Psoas muscle (tissue), 8 donors: ENCODE results near the gene ERN1. TPM values are rescaled to one million over a fixed set of nuclear protein-coding genes. Genes with fewer than 3 reads are reported as not detected.
A peak's percentile ranks its signal among the peaks of the same experiment; 100 is the strongest.

Source experiments
- ATAC-seq, 4 donors: fragments of 200-7000 bp; cut with Tn5 transposase; one replicate each; pipeline ENCODE4 v1.9.1; 2020; ENCODE audit warnings: moderate library complexity in 3 of 4, mild to moderate bottlenecking in 2 of 4
- DNase-seq, 2 donors: peaks; one replicate each; pipeline ENCODE4 v3.0.0-alpha.2; 2020
- H3K27ac ChIP-seq: fragments of 200-600 bp; one replicate; pipeline ENCODE4 v1.8.0; 2022
- H3K27me3 ChIP-seq, 3 donors: fragments of 200-600 bp in 1 of 3; one replicate each; pipeline versions ENCODE4 v1.6.1 to v1.8.0; 2013 to 2022; ENCODE audit warnings: low read length in 2 of 3, mild to moderate bottlenecking in 2 of 3, moderate library complexity in 1 of 3; ENCODE audit not compliant: insufficient read depth in 3 of 3
- H3K36me3 ChIP-seq, 2 donors: fragments of 200-600 bp in 1 of 2; one replicate each; pipeline versions ENCODE4 v1.6.1 to v1.8.0; 2013 to 2022; ENCODE audit warnings: low read depth in 1 of 2, mild to moderate bottlenecking in 1 of 2, moderate library complexity in 1 of 2; ENCODE audit not compliant: insufficient read depth in 1 of 2
- H3K4me1 ChIP-seq: fragments of 200-600 bp; one replicate; pipeline ENCODE4 v1.8.0; 2022
- H3K4me3 ChIP-seq: fragments of 200-600 bp; one replicate; pipeline ENCODE4 v1.8.0; 2022; ENCODE audit warnings: mild to moderate bottlenecking
- H3K9me3 ChIP-seq: fragments of 200-600 bp; one replicate; pipeline ENCODE4 v1.8.0; 2022
- WGBS, 3 donors: extraction: QIAGEN DNeasy Blood & Tissue Kit; methylation state at CpG; one replicate each; pipeline versions ENCODE4 v1.1.6 to v1.1.7; 2013; 5-methylcytosine and 5-hydroxymethylcytosine counted together
- intact Hi-C, 2 donors: fragments of 100-400 bp; cut with DNase I; formaldehyde crosslinking; loops; one replicate each; pipeline versions ENCODE4 v1.11.0 to v1.14.2; 2022
- polyA plus RNA-seq, 3 donors: library from polyadenylated mRNA; stranded (reverse); fragments of 200-250 nt; gene quantifications; one replicate each; pipeline ENCODE4 v1.2.3, GENCODE V29; 2013
- total RNA-seq, 4 donors: library from RNA; stranded (reverse); fragmentation: NEBNext Ultra II Directional in 2 of 4; extraction: Animal tissue kit (Norgen Biotek cat#: 25700) in 2 of 4; gene quantifications; one replicate each; pipeline versions ENCODE4 v1.2.1 to v1.2.4, GENCODE V29; 2021 to 2023
- TF ChIP-seq, protein P1 (sequence below): fragments of 200-600 bp; IDR thresholded peaks from one replicate; pipeline ENCODE4 v1.8.0; 2022; ENCODE audit warnings: antibody characterized with exemption
- donor health status: healthy with polysubstance abuse.
- donor health status: DM: no; HTN: no; CAD: no; lungs with moderate emphysema.
- donor health status: Bipolar disorder and iron deficiency.
- donor health status: healthy.
- donor health status: DM: yes; HTN: yes; CAD: no.
- donor health status: DM: no; HTN: no; CAD: no.
- donor health status: DM: no; HTN: no; CAD: no.
- donor health status: DM: yes; HTN: yes; CAD: no.

ERN1 gene
- total and polyA plus RNA-seq, 7 donors = 2.8 to 16.6 (median 10.6) TPM

DNA sequence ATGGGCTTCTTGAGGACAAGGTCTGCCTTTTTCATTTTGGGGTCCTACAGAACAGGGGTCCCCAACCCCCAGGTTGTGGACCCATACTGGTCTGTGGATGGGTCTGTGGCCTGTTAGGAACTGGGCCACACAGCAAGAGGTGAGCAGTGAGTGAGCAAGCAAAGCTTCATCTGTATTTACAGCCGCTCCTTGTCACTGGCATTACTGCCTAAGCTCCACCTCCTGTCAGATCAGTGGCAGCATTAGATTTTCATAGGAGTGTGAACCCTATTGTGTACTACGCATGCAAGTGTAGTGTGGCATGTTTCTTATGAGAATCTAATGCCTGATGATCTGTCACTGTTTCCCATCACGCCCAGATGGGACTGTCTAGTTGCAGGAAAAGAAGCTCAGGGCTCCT is 33.9 kb downstream of the ERN1 start:
- 97 to 100% (median 99%) methylated on average over 3 of the region's 3 CpGs for WGBS, 3 donors

DNA sequence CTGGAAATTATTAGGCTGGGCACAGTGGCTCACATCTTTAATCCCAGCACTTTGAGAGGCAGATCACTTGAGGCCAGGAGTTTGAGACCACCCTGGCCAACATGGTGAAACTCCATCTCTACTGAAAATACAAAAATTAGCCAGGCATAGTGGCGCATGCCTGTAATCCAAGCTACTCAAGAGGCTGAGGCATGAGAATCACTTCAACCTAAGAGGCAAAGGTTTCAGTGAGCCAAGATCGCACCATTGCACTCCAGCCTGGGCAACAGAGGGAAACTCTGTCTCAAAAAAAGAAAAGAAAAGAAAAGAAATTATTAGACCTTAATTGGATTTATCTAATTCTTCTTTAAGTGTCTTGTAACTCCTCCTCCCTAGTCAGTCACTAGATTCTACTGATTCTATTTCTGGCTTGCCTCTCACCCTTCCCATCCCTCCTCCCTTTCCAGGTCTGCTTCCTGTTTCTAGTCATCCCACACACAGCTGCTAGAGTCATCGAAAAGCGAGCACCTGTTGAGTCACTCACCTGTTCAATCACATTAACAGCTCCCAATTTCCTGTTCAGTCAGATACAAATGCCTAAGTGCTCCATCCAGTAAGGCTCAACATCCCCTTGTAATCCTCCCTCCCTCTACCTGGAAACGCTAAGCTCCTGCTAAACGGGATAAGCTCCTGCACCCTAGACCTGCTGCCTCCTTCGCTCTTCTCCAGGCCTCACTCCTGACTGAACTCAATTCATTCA is 34.6 kb downstream of the ERN1 start:
- H3K9me3 ChIP-seq = no peaks in the 10 kb centered on the region
- no peaks in the 10 kb centered on the region for H3K27me3 ChIP-seq
- no peak overlapping the region for H3K27ac ChIP-seq
- no peak for DNase-seq
- no peak overlapping the region for H3K4me3 ChIP-seq
- 74 to 78% (median 76%) methylated on average over 7 of the region's 7 CpGs for WGBS, 3 donors
- H3K4me1 ChIP-seq = peaks cover 3% of the 10 kb centered on the region
- peak; percentile 70 to 92 (median 84) for ATAC-seq
- TF ChIP-seq, protein P1, sequence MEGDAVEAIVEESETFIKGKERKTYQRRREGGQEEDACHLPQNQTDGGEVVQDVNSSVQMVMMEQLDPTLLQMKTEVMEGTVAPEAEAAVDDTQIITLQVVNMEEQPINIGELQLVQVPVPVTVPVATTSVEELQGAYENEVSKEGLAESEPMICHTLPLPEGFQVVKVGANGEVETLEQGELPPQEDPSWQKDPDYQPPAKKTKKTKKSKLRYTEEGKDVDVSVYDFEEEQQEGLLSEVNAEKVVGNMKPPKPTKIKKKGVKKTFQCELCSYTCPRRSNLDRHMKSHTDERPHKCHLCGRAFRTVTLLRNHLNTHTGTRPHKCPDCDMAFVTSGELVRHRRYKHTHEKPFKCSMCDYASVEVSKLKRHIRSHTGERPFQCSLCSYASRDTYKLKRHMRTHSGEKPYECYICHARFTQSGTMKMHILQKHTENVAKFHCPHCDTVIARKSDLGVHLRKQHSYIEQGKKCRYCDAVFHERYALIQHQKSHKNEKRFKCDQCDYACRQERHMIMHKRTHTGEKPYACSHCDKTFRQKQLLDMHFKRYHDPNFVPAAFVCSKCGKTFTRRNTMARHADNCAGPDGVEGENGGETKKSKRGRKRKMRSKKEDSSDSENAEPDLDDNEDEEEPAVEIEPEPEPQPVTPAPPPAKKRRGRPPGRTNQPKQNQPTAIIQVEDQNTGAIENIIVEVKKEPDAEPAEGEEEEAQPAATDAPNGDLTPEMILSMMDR = no peak
- H3K36me3 ChIP-seq = peaks cover 0 to 20% of the 10 kb centered on the region in 2 donors
- intact Hi-C loops = no loop called here

More for the DNA sequence above, 33.9 kb downstream of the ERN1 start:
- Histone ChIP-seq H3K4me1 (peaks cover 3% of the 10 kb centered on the region), H3K27ac (no peak overlapping the region), H3K36me3 (peaks cover 0 to 20% of the 10 kb centered on the region in 2 donors), H3K9me3 (no peaks in the 10 kb centered on the region), H3K27me3 (no peaks in the 10 kb centered on the region), H3K4me3 (no peak overlapping the region)
- intact Hi-C loops = no loop called here
- ATAC-seq = peak in 1 of 4 donors; percentile 6
- TF ChIP-seq, protein P1 = no peak
- DNase-seq = no peak

DNA sequence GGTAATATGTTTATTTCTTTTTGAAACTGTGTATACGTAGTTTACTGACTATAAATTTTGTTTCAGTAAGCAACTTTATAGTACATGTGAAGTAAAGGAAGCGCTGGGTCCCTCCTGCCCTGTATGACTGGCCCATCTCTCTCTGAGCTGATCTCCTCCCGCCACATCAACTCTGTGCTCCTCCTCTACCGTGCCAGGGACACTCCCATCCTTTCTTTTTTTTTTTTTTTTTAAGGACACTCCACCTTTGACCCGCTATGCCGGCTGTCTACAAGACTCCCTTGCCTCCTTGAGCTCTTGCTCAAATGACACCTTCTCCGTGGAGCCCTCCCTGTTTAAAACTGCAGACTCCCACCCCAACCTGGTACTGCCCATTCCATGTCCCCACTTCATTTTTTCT is 35.5 kb downstream of the ERN1 start:
- no peak for DNase-seq
- no peak overlapping the region for H3K4me3 ChIP-seq
- no peak overlapping the region for H3K27ac ChIP-seq
- H3K36me3 ChIP-seq = peaks cover 0 to 20% of the 10 kb centered on the region in 2 donors
- TF ChIP-seq, protein P1 = no peak
- no peaks in the 10 kb centered on the region for H3K27me3 ChIP-seq
- ATAC-seq = no peak
- intact Hi-C loops = no loop called here
- H3K4me1 ChIP-seq = peaks cover 3% of the 10 kb centered on the region
- WGBS, 3 donors = 90 to 94% (median 91%) methylated on average over 7 of the region's 7 CpGs
- H3K9me3 ChIP-seq = no peaks in the 10 kb centered on the region

DNA sequence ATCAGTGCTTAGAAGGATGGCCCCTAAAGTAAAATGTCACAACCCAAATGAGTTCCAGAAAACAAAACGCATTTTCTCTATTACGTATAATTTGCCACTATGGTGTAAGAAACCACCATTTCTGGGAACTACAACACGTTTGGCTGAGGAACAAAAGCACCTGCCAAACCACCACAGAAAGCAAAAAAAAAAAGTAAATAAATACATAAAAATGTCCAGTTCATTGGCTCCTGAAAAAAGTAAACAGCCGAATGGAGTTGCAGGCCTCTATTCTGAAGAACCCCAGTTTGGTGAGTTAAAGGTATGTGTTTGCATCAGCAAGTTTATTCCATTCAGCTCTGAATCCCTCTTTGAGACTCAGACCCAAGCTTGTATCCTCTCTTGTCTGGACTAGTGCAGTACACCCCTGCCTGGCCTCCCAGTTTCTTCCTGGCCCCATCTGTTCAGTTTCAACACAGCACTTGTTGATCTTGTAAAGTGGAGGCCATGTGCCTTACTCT is 36.9 kb downstream of the ERN1 start:
- no peaks in the 10 kb centered on the region for H3K27me3 ChIP-seq
- ATAC-seq = no peak
- H3K4me1 ChIP-seq = peaks cover 3% of the 10 kb centered on the region
- no peak overlapping the region for H3K4me3 ChIP-seq
- H3K36me3 ChIP-seq = peaks cover 0 to 20% of the 10 kb centered on the region in 2 donors
- no peak overlapping the region for H3K27ac ChIP-seq
- intact Hi-C loops = no loop called here
- no peak for DNase-seq
- H3K9me3 ChIP-seq = no peaks in the 10 kb centered on the region
- 88 to 94% (median 92%) methylated on average over 4 of the region's 4 CpGs for WGBS, 3 donors
- TF ChIP-seq, protein P1 = no peak
